ENCODE measurements around the gene WNT11.

Gene WNT11

GRCh38 chr11:76152741-76153570 is 53.3 kb downstream of the WNT11 start:
- no peak for DNase-seq (ENCODE audit: low read depth)

GRCh38 chr11:76152086-76152681 is 54.1 kb downstream of the WNT11 start:
- peak; percentile 57 for DNase-seq (ENCODE audit: low read depth)

- no peak for DNase-seq (ENCODE audit: low read depth)
Observed at GRCh38 chr11:76151556-76152085, 54.7 kb downstream of the WNT11 start.

- DNase-seq (ENCODE audit: low read depth): no peak
Observed at GRCh38 chr11:76150141-76150540, 56.2 kb downstream of the WNT11 start.

- no peak for DNase-seq (ENCODE audit: low read depth)
Observed at GRCh38 chr11:76149713-76150112, 56.6 kb downstream of the WNT11 start.

GRCh38 chr11:76148941-76149613 is 57.2 kb downstream of the WNT11 start:
- DNase-seq (ENCODE audit: low read depth): no peak

- no peak for DNase-seq (ENCODE audit: low read depth)
Observed at GRCh38 chr11:76148231-76148630, 58.1 kb downstream of the WNT11 start.

- DNase-seq (ENCODE audit: low read depth): no peak
Observed at GRCh38 chr11:76147106-76147740, 59.1 kb downstream of the WNT11 start.

GRCh38 chr11:76143274-76143673 is 63.0 kb downstream of the WNT11 start:
- DNase-seq (ENCODE audit: low read depth): no peak

GRCh38 chr11:76141901-76142588 is 64.3 kb downstream of the WNT11 start:
- no peak for DNase-seq (ENCODE audit: low read depth)

GRCh38 chr11:76140912-76141574 is 65.3 kb downstream of the WNT11 start:
- no peak for DNase-seq (ENCODE audit: low read depth)

GRCh38 chr11:76139314-76139713 is 67.0 kb downstream of the WNT11 start:
- no peak for DNase-seq (ENCODE audit: low read depth)
